GM12801 (cell line): Measurements from ENCODE around the gene PREX1.

ENCODE experiments used
- CTCF ChIP-seq: IDR thresholded peaks from one replicate; pipeline ENCODE4 v1.5.1; 2011; ENCODE audit warnings: control low read depth; ENCODE audit not compliant: insufficient read length; ENCODE audit errors: extremely low read depth

The PREX1 gene

GRCh38 chr20:48668451-48668946, 159.3 kb downstream of the PREX1 start:
- no peak for TF ChIP-seq CTCF

GRCh38 chr20:48667889-48668413, 159.8 kb downstream of the PREX1 start:
- TF ChIP-seq CTCF, result no peak

DNA sequence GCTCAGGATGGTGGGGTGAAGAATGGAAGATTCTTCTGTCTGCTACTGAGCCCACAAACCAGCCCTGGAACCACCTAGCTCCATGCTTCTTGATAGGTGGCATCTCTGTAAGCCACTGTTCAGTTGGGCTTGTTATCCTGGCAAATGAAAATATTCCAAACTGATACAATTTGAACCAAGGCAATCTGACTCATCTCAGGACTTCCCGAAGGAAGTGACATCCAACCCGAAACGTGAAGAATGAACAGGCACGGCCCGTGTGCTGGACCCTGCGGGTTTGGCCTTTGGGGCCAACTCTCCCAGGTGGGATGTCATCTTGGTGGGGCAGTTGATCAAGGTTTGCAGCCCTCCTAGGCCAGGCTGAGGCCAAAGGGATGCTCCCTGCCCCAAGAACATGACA, 160.3 kb downstream of the PREX1 start:
- no peak for TF ChIP-seq CTCF

GRCh38 chr20:48665785-48666184, 162.0 kb downstream of the PREX1 start:
- TF ChIP-seq CTCF, result no peak

GRCh38 chr20:48662711-48663110, 165.1 kb downstream of the PREX1 start:
- TF ChIP-seq CTCF, result no peak

GRCh38 chr20:48661575-48662455, 166.0 kb downstream of the PREX1 start:
- no peak for TF ChIP-seq CTCF

GRCh38 chr20:48660788-48661187, 167.0 kb downstream of the PREX1 start:
- no peak for TF ChIP-seq CTCF
